ENCODE data around the gene LUC7L3. TPM values are rescaled to one million over a fixed set of nuclear protein-coding genes. Genes with fewer than 3 reads are reported as not detected.

LUC7L3 gene
- total RNA-seq, 1 donor from 2014 or later, result 222 TPM

- Mint-ChIP-seq H3K27ac (ENCODE audit: unreplicated experiment) (no peak overlapping the region), H3K36me3 (ENCODE audit: unreplicated experiment) (peaks cover 3% of the 10 kb centered on the region), H3K4me3 (ENCODE audit: unreplicated experiment) (no peak overlapping the region), H3K4me1 (ENCODE audit: low read depth, unreplicated experiment) (peaks cover 8% of the 10 kb centered on the region), H3K27me3 (ENCODE audit: unreplicated experiment) (peaks cover 6% of the 10 kb centered on the region), H3K9me3 (ENCODE audit: unreplicated experiment) (peaks cover 3% of the 10 kb centered on the region)
- TF ChIP-seq CTCF (IDR thresholded peaks at IDR 0.05; ENCODE audit: partially characterized antibody, unreplicated experiment), result no peak
- peak; percentile 48 for DNase-seq
Measured at GRCh38 chr17:50681263-50682200, 37.9 kb upstream of the LUC7L3 start.

- Mint-ChIP-seq H3K4me1 (ENCODE audit: low read depth, unreplicated experiment) (peaks cover 8% of the 10 kb centered on the region), H3K27me3 (ENCODE audit: unreplicated experiment) (peaks cover 3% of the 10 kb centered on the region), H3K27ac (ENCODE audit: unreplicated experiment) (no peak overlapping the region), H3K4me3 (ENCODE audit: unreplicated experiment) (no peak overlapping the region), H3K9me3 (ENCODE audit: unreplicated experiment) (peaks cover 3% of the 10 kb centered on the region), H3K36me3 (ENCODE audit: unreplicated experiment) (peaks cover 3% of the 10 kb centered on the region)
- no peak for TF ChIP-seq CTCF (IDR thresholded peaks at IDR 0.05; ENCODE audit: partially characterized antibody, unreplicated experiment)
- no peak for DNase-seq
Measured at GRCh38 chr17:50682441-50682840, 37.0 kb upstream of the LUC7L3 start.

- no peak for TF ChIP-seq CTCF (IDR thresholded peaks at IDR 0.05; ENCODE audit: partially characterized antibody, unreplicated experiment)
- Mint-ChIP-seq H3K4me3 (ENCODE audit: unreplicated experiment) (no peak overlapping the region), H3K9me3 (ENCODE audit: unreplicated experiment) (peaks cover 3% of the 10 kb centered on the region), H3K27me3 (ENCODE audit: unreplicated experiment) (peaks cover 3% of the 10 kb centered on the region), H3K4me1 (ENCODE audit: low read depth, unreplicated experiment) (peaks cover 8% of the 10 kb centered on the region), H3K36me3 (ENCODE audit: unreplicated experiment) (peaks cover 3% of the 10 kb centered on the region), H3K27ac (ENCODE audit: unreplicated experiment) (no peak overlapping the region)
- no peak for DNase-seq
Measured at GRCh38 chr17:50682938-50683337, 36.5 kb upstream of the LUC7L3 start.

- Mint-ChIP-seq H3K27ac (ENCODE audit: unreplicated experiment) (no peak overlapping the region), H3K27me3 (ENCODE audit: unreplicated experiment) (peaks cover 1% of the 10 kb centered on the region), H3K4me3 (ENCODE audit: unreplicated experiment) (no peak overlapping the region), H3K9me3 (ENCODE audit: unreplicated experiment) (peaks cover 3% of the 10 kb centered on the region), H3K4me1 (ENCODE audit: low read depth, unreplicated experiment) (peaks cover 8% of the 10 kb centered on the region), H3K36me3 (ENCODE audit: unreplicated experiment) (peaks cover 3% of the 10 kb centered on the region)
- DNase-seq, result no peak
- TF ChIP-seq CTCF (IDR thresholded peaks at IDR 0.05; ENCODE audit: partially characterized antibody, unreplicated experiment), result no peak
Measured at GRCh38 chr17:50683434-50684287, 35.7 kb upstream of the LUC7L3 start.
